HUES48 (cell line): ENCODE data around the gene CD8B2.
"Not testable (repeated sequence)": the region's sequence is repeated elsewhere in the genome, so short reads cannot be mapped to it uniquely, and the experiment has no call there.

Source experiments
- H3K27ac ChIP-seq: one replicate; pipeline ENCODE4 v1.7.0; 2013; ENCODE audit warnings: low read depth, low read length, inconsistent platforms
- H3K27me3 ChIP-seq: 2 replicates; pipeline ENCODE4 v1.6.1; 2013; ENCODE audit warnings: mild to moderate bottlenecking, low read length; ENCODE audit not compliant: control insufficient read depth, insufficient read depth
- H3K36me3 ChIP-seq: 2 replicates; pipeline ENCODE4 v1.6.1; 2013; ENCODE audit warnings: low read length; ENCODE audit not compliant: control insufficient read depth, insufficient read depth
- H3K4me1 ChIP-seq: 2 replicates; pipeline ENCODE4 v1.6.1; 2013; ENCODE audit warnings: mild to moderate bottlenecking, low read length; ENCODE audit not compliant: control insufficient read depth, insufficient read depth
- H3K4me3 ChIP-seq: 2 replicates; pipeline ENCODE4 v1.5.1; 2013; ENCODE audit warnings: mild to moderate bottlenecking, low read depth, low read length
- H3K9ac ChIP-seq: 2 replicates; pipeline ENCODE4 v1.6.1; 2013; ENCODE audit warnings: mild to moderate bottlenecking, low read depth, low read length, moderate library complexity
- H3K9me3 ChIP-seq: 2 replicates; pipeline ENCODE4 v1.6.1; 2013; ENCODE audit warnings: low read length; ENCODE audit not compliant: control insufficient read depth, insufficient read depth

The CD8B2 gene

DNA sequence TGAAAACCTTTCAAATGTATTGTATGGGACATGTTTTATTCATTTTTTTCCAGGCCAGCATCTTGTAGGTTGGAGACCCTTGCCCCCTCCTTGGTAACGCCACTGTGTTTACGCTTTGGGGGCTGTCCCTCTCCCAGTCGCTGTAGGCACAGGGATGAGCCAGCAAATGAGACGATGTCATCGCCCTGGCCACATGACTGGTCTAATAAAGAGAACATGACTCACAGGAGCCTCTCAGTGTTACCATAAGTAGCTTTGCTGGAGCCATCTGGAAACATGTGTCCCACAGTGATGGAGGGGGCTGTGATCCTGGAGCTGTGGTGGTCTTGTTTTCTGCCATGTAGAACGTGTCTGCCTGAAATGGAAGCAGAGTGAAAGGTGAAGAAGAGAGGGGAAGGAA, 78.9 kb downstream of the CD8B2 start:
- H3K27me3 ChIP-seq = no peaks in the 10 kb centered on the region
- no peaks in the 10 kb centered on the region for H3K36me3 ChIP-seq
- no peak overlapping the region for H3K27ac ChIP-seq
- 0 out of 2 replicates have a peak, but pooled peaks cover 2% of the 10 kb centered on the region for H3K4me1 ChIP-seq
- no peak overlapping the region for H3K9ac ChIP-seq
- H3K4me3 ChIP-seq = no peak overlapping the region
- H3K9me3 ChIP-seq = no peaks in the 10 kb centered on the region

GRCh38 chr2:106566484-106566883, 79.3 kb downstream of the CD8B2 start:
- H3K9ac ChIP-seq, H3K9me3 ChIP-seq, H3K4me1 ChIP-seq, H3K27ac ChIP-seq, H3K27me3 ChIP-seq, H3K36me3 ChIP-seq, H3K4me3 ChIP-seq: not testable (repeated sequence)

DNA sequence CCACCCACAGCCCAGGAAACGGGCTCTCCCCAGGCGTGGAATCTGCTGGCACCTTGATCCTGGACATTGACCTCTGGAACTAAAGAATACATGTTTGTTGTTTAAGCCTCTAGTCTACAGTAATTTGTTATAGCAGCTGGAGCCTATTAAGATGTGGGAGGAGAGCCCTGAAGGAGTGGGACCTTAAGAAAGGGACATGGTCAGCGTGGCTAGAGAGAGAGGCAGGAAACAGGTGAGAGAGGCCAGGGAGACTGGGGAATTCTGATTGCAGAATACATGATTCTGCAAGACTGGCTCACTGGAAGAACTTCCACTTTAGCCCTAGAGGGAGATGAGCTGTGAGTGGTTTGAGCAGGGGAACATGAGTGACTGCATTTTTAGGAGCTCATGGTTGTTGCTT, 83.2 kb downstream of the CD8B2 start:
- Histone ChIP-seq H3K9me3 (0 out of 2 replicates have a peak, but pooled peaks cover 3% of the 10 kb centered on the region), H3K36me3 (no peaks in the 10 kb centered on the region), H3K4me3 (no peak overlapping the region), H3K4me1 (0 out of 2 replicates have a peak, but pooled peaks cover 2% of the 10 kb centered on the region), H3K27me3 (no peaks in the 10 kb centered on the region), H3K9ac (no peak overlapping the region), H3K27ac (no peak overlapping the region)
